ENCODE data around the gene PTPRD. TPM values are rescaled to one million over a fixed set of nuclear protein-coding genes. Genes with fewer than 3 reads are reported as not detected.

The PTPRD gene
- total and polyA plus RNA-seq, 2 of the 4 experiments (the other 2 are of a cell fraction): 0.07 to 0.18 TPM

GRCh38 chr9:10238087-10238486 is 374.7 kb downstream of the PTPRD start:
- Histone ChIP-seq H3K4me3 (ENCODE audit: insufficient read depth, low read depth, low read length) (no peak overlapping the region), H2BK5ac (ENCODE audit: low read depth, low read length, poor library complexity, severe bottlenecking) (no peak overlapping the region), H2AK5ac (ENCODE audit: low read depth, low read length) (no peak overlapping the region), H2AK9ac (replicated peaks; ENCODE audit: low read depth, low read length, poor library complexity) (no peak overlapping the region), H3K18ac (ENCODE audit: low read depth, low read length) (no peak overlapping the region), H3K36me3 (ENCODE audit: control insufficient read depth, insufficient read depth, low read length) (no peaks in the 10 kb centered on the region), H3K14ac (replicated peaks; ENCODE audit: low read depth, low read length) (no peak overlapping the region), H3K9me1 (ENCODE audit: insufficient read depth, low read length) (no peaks in the 10 kb centered on the region), H3K79me1 (ENCODE audit: low read depth in 1 of 2, low read length in 2 of 2) (no peaks in the 10 kb centered on the region), H3K56ac (ENCODE audit: extremely low read depth, insufficient read depth, low read length) (no peak overlapping the region), H4K20me1 (ENCODE audit: insufficient read depth, low read length) (no peaks in the 10 kb centered on the region), H4K8ac (ENCODE audit: low read depth in 2 of 2, low read length in 2 of 2) (no peak overlapping the region), H3K23ac (ENCODE audit: low read depth, low read length) (no peak overlapping the region), H3K4ac (ENCODE audit: low read depth, low read length) (no peak overlapping the region), H2BK120ac (ENCODE audit: low read depth, low read length) (no peak overlapping the region), H3K9me3 (ENCODE audit: control insufficient read depth, insufficient read depth, low read length) (no peaks in the 10 kb centered on the region), H3K9ac (ENCODE audit: low read depth, low read length) (no peak overlapping the region), H2AFZ (replicated peaks; ENCODE audit: low read length, poor library complexity) (no peak overlapping the region), H2BK15ac (ENCODE audit: low read depth, low read length) (no peak overlapping the region), H3K27ac (ENCODE audit: insufficient read depth, low read length) (no peak overlapping the region), H4K91ac (ENCODE audit: insufficient read depth, low read depth, low read length) (no peak overlapping the region), H3K27me3 (ENCODE audit: control insufficient read depth, insufficient read depth, low read length) (no peaks in the 10 kb centered on the region), H3K4me2 (ENCODE audit: low read depth, low read length) (no peak overlapping the region), H3K4me1 (ENCODE audit: control insufficient read depth, insufficient read depth, low read length) (no peaks in the 10 kb centered on the region), H2BK20ac (ENCODE audit: low read depth, low read length) (no peak overlapping the region), H4K5ac (ENCODE audit: low read depth, low read length) (no peak overlapping the region)
- in situ Hi-C loops (cut with MboI; ENCODE audit: low sequenced_read_pairs) (no loop called here), intact Hi-C loops (cut with micrococcal nuclease) (no loop called here), dilution Hi-C loops (cut with HindIII; ENCODE audit: low sequenced_read_pairs, unreplicated experiment) (no loop called here)
- ATAC-seq (ENCODE audit: low read depth): no peak
- WGBS, 2 experiments (ENCODE audit: extremely low coverage in 2 of 2, insufficient read length in 1 of 2): no CpG with 5 or more reads among the region's 1 CpG
- no TSS peak for BruUV-seq (replicated peaks)
- ChIA-PET POLR2A (ENCODE audit: unreplicated experiment) (no interaction called here), CTCF (interaction anchor here (0.6 kb wide), 1 partner anchor 180 kb away, joined by 3 read pairs; no protein-coding TSS in a partner anchor)
- TF ChIP-seq CTCF (conservative IDR thresholded peaks at IDR 0.05; ENCODE audit: low read depth, low read length): no peak
- no peak for TF ChIP-seq NFE2L2 (IDR thresholded peaks at IDR 0.05; ENCODE audit: low read depth, low read length)
- TF ChIP-seq MAFK (IDR thresholded peaks at IDR 0.05; ENCODE audit: low read depth, low read length): no peak
- DNase-seq: no peak
